NT2/D1 (cell line): ENCODE results near the gene PGS1.

Experiments used
- DNase-seq: peaks from one replicate; pipeline ENCODE4 v3.0.0-alpha.2; 2011; ENCODE audit warnings: low read depth, low spot score
- H3K27me3 ChIP-seq: 2 replicates; pipeline ENCODE4 v1.6.0; 2011; ENCODE audit warnings: mild to moderate bottlenecking; ENCODE audit not compliant: insufficient read length, insufficient read depth
- H3K36me3 ChIP-seq: 2 replicates; pipeline ENCODE4 v1.6.1; 2011; ENCODE audit warnings: mild to moderate bottlenecking, low read length, mixed read lengths; ENCODE audit not compliant: insufficient read depth, insufficient read length
- H3K4me1 ChIP-seq: 2 replicates; pipeline ENCODE4 v1.5.1; 2011; ENCODE audit not compliant: insufficient read depth, insufficient read length
- H3K4me3 ChIP-seq: 2 replicates; pipeline ENCODE4 v1.5.1; 2011; ENCODE audit warnings: low read depth; ENCODE audit not compliant: insufficient read length
- H3K9ac ChIP-seq: 2 replicates; pipeline ENCODE4 v1.6.0; 2011; ENCODE audit warnings: low read depth; ENCODE audit not compliant: insufficient read length
- H3K9me3 ChIP-seq: 2 replicates; pipeline ENCODE4 v1.5.1; 2011; ENCODE audit warnings: mild to moderate bottlenecking, low read length; ENCODE audit not compliant: insufficient read depth
- SUZ12 ChIP-seq: IDR thresholded peaks from 2 replicates; pipeline ENCODE4 v1.6.1; 2011; ENCODE audit not compliant: insufficient read length, insufficient read depth; ENCODE audit errors: extremely low read depth
- YY1 ChIP-seq: IDR thresholded peaks from 2 replicates; pipeline ENCODE4 v1.6.1; 2011; ENCODE audit not compliant: insufficient read length, insufficient read depth
- ZNF274 ChIP-seq: IDR thresholded peaks from 2 replicates; pipeline ENCODE4 v1.6.1; 2011; ENCODE audit warnings: mild to moderate bottlenecking, low read depth, low read length

Gene PGS1

GRCh38 chr17:78368854-78369495 is 9.5 kb upstream of the PGS1 start:
- Histone ChIP-seq H3K27me3 (peaks cover 20% of the 10 kb centered on the region), H3K36me3 (no peaks in the 10 kb centered on the region), H3K9ac (peak overlapping the region; percentile 66), H3K4me3 (no peak overlapping the region), H3K4me1 (peaks cover 41% of the 10 kb centered on the region), H3K9me3 (no peaks in the 10 kb centered on the region)
- TF ChIP-seq YY1 = no peak
- no peak for TF ChIP-seq ZNF274
- TF ChIP-seq SUZ12 = no peak
- DNase-seq = no peak

- H3K27me3 ChIP-seq = peaks cover 11% of the 10 kb centered on the region
- H3K4me1 ChIP-seq = peaks cover 39% of the 10 kb centered on the region
- peak overlapping the region; percentile 66 for H3K9ac ChIP-seq
- no peak overlapping the region for H3K4me3 ChIP-seq
- H3K36me3 ChIP-seq = no peaks in the 10 kb centered on the region
- DNase-seq = no peak
- H3K9me3 ChIP-seq = no peaks in the 10 kb centered on the region
- TF ChIP-seq YY1 (no peak), SUZ12 (no peak), ZNF274 (no peak)
Observed at GRCh38 chr17:78369791-78370381, 8.6 kb upstream of the PGS1 start.

- H3K36me3 ChIP-seq = no peaks in the 10 kb centered on the region
- H3K9me3 ChIP-seq = no peaks in the 10 kb centered on the region
- no peak for DNase-seq
- H3K4me1 ChIP-seq = peaks cover 38% of the 10 kb centered on the region
- peaks cover 8% of the 10 kb centered on the region for H3K27me3 ChIP-seq
- H3K9ac ChIP-seq = no peak overlapping the region
- H3K4me3 ChIP-seq = no peak overlapping the region
- TF ChIP-seq ZNF274 (no peak), YY1 (no peak), SUZ12 (no peak)
Observed at GRCh38 chr17:78371056-78371455, 7.4 kb upstream of the PGS1 start.

- H3K4me3 ChIP-seq = no peak overlapping the region
- DNase-seq = no peak
- H3K4me1 ChIP-seq = peaks cover 31% of the 10 kb centered on the region
- H3K9ac ChIP-seq = no peak overlapping the region
- peaks cover 4% of the 10 kb centered on the region for H3K27me3 ChIP-seq
- H3K9me3 ChIP-seq = no peaks in the 10 kb centered on the region
- no peaks in the 10 kb centered on the region for H3K36me3 ChIP-seq
- TF ChIP-seq YY1 = no peak
- TF ChIP-seq ZNF274 = no peak
- no peak for TF ChIP-seq SUZ12
Observed at GRCh38 chr17:78372841-78373240, 5.6 kb upstream of the PGS1 start.

GRCh38 chr17:78374189-78374588 is 4.3 kb upstream of the PGS1 start:
- H3K36me3 ChIP-seq = no peaks in the 10 kb centered on the region
- DNase-seq = no peak
- H3K27me3 ChIP-seq = no peaks in the 10 kb centered on the region
- H3K9ac ChIP-seq = no peak overlapping the region
- peaks cover 29% of the 10 kb centered on the region for H3K4me1 ChIP-seq
- H3K9me3 ChIP-seq = no peaks in the 10 kb centered on the region
- no peak for TF ChIP-seq SUZ12
- H3K4me3 ChIP-seq = no peak overlapping the region

GRCh38 chr17:78374631-78375274 is 3.7 kb upstream of the PGS1 start:
- peak; percentile 90 for DNase-seq
- Histone ChIP-seq H3K9me3 (no peaks in the 10 kb centered on the region), H3K4me1 (peaks cover 23% of the 10 kb centered on the region), H3K36me3 (no peaks in the 10 kb centered on the region), H3K27me3 (no peaks in the 10 kb centered on the region), H3K4me3 (peak overlapping the region; percentile 8), H3K9ac (peak overlapping the region; percentile 78)
- TF ChIP-seq YY1 (no peak), ZNF274 (no peak), SUZ12 (no peak)

- no peak for DNase-seq
- Histone ChIP-seq H3K9me3 (no peaks in the 10 kb centered on the region), H3K27me3 (no peaks in the 10 kb centered on the region), H3K36me3 (peaks cover 6% of the 10 kb centered on the region), H3K4me3 (no peak overlapping the region), H3K9ac (peak overlapping the region; percentile 78), H3K4me1 (peaks cover 20% of the 10 kb centered on the region)
- TF ChIP-seq SUZ12 = no peak
Observed at GRCh38 chr17:78375401-78376151, 2.9 kb upstream of the PGS1 start.
